Measurements from ENCODE around the gene SERPINA4.

Gene SERPINA4

GRCh38 chr14:94584591-94585280 lies 23.5 kb downstream of the SERPINA4 start:
- H3K4me3 ChIP-seq (replicated peaks; ENCODE audit: low read depth, low read length) = no peak overlapping the region
- no peak for TF ChIP-seq CTCF (IDR thresholded peaks at IDR 0.05; ENCODE audit: insufficient read depth, low read length, poor library complexity, severe bottlenecking)
- peaks cover 2% of the 10 kb centered on the region for H3K27me3 ChIP-seq (replicated peaks; ENCODE audit: control insufficient read depth, insufficient read depth, low read length)
- DNase-seq (ENCODE audit: extremely low read depth, insufficient read length) = no peak
- H3K36me3 ChIP-seq (ENCODE audit: control insufficient read depth, insufficient read depth, low read length) = no peaks in the 10 kb centered on the region

GRCh38 chr14:94586635-94587034 lies 25.4 kb downstream of the SERPINA4 start:
- no peak for DNase-seq (ENCODE audit: extremely low read depth, insufficient read length)
- no peak overlapping the region for H3K4me3 ChIP-seq (replicated peaks; ENCODE audit: low read depth, low read length)
- no peak for TF ChIP-seq CTCF (IDR thresholded peaks at IDR 0.05; ENCODE audit: insufficient read depth, low read length, poor library complexity, severe bottlenecking)
- no peaks in the 10 kb centered on the region for H3K36me3 ChIP-seq (ENCODE audit: control insufficient read depth, insufficient read depth, low read length)
- no peaks in the 10 kb centered on the region; the same call in 1 of the 2 replicates for H3K27me3 ChIP-seq (replicated peaks; ENCODE audit: control insufficient read depth, insufficient read depth, low read length)

GRCh38 chr14:94588311-94588710 lies 27.1 kb downstream of the SERPINA4 start:
- Histone ChIP-seq H3K36me3 (ENCODE audit: control insufficient read depth, insufficient read depth, low read length) (no peaks in the 10 kb centered on the region), H3K27me3 (replicated peaks; ENCODE audit: control insufficient read depth, insufficient read depth, low read length) (no peaks in the 10 kb centered on the region; the same call in 1 of the 2 replicates), H3K4me3 (replicated peaks; ENCODE audit: low read depth, low read length) (no peak overlapping the region)
- no peak for DNase-seq (ENCODE audit: extremely low read depth, insufficient read length)
- TF ChIP-seq CTCF (IDR thresholded peaks at IDR 0.05; ENCODE audit: insufficient read depth, low read length, poor library complexity, severe bottlenecking) = no peak

GRCh38 chr14:94591073-94591472 lies 29.8 kb downstream of the SERPINA4 start:
- H3K36me3 ChIP-seq (ENCODE audit: control insufficient read depth, insufficient read depth, low read length) = no peaks in the 10 kb centered on the region
- H3K4me3 ChIP-seq (replicated peaks; ENCODE audit: low read depth, low read length) = no peak overlapping the region
- no peak for TF ChIP-seq CTCF (IDR thresholded peaks at IDR 0.05; ENCODE audit: insufficient read depth, low read length, poor library complexity, severe bottlenecking)
- no peaks in the 10 kb centered on the region; the same call in 1 of the 2 replicates for H3K27me3 ChIP-seq (replicated peaks; ENCODE audit: control insufficient read depth, insufficient read depth, low read length)
- DNase-seq (ENCODE audit: extremely low read depth, insufficient read length) = no peak

- no peaks in the 10 kb centered on the region; the same call in 1 of the 2 replicates for H3K27me3 ChIP-seq (replicated peaks; ENCODE audit: control insufficient read depth, insufficient read depth, low read length)
- DNase-seq (ENCODE audit: extremely low read depth, insufficient read length) = no peak
- no peaks in the 10 kb centered on the region for H3K36me3 ChIP-seq (ENCODE audit: control insufficient read depth, insufficient read depth, low read length)
- H3K4me3 ChIP-seq (replicated peaks; ENCODE audit: low read depth, low read length) = no peak overlapping the region
- TF ChIP-seq CTCF (IDR thresholded peaks at IDR 0.05; ENCODE audit: insufficient read depth, low read length, poor library complexity, severe bottlenecking) = no peak
These were observed 30.6 kb downstream of the SERPINA4 start for GRCh38 chr14:94591871-94592270.

Data from GM06990 (cell line).